Measurements from ENCODE around the gene AMACR.

DNA sequence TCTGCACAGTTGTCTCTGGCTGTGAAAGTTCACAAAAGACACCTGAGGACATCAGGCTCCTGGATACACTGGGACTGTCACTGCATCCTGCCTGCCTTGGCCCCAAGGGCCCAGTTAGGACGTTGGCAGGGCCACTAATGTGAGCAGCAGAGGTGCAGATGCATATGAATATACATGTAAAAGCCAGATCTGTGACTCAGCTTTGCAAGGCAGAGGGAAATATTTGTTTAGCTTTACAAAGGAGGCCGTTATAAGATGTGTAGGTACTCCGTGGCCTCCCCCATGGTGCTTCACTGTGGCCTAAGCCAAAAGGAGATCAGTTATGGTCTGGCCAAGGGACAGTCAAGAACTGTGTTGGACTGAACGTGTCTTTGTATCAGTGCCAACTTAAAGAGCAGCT lies 39.3 kb upstream of the AMACR start:
- TF ChIP-seq TAF1 (IDR thresholded peaks at IDR 0.05; ENCODE audit: low read depth, low read length), result no peak
- TF ChIP-seq POLR2AphosphoS5 (IDR thresholded peaks at IDR 0.05; ENCODE audit: low read depth, low read length), result no peak
- TF ChIP-seq POLR2A (IDR thresholded peaks at IDR 0.05; ENCODE audit: low read depth, low read length), result no peak
- TF ChIP-seq SPI1 (IDR thresholded peaks at IDR 0.05; ENCODE audit: low read depth, low read length), result no peak
- TF ChIP-seq POU2F2 (IDR thresholded peaks at IDR 0.05; ENCODE audit: low read depth, low read length), result no peak
- TF ChIP-seq PAX5 (IDR thresholded peaks at IDR 0.05; ENCODE audit: insufficient read depth, low read length, severe bottlenecking), result no peak

Data from GM12891 (cell line).